ENCODE data around the gene ZDHHC14.

The ZDHHC14 gene

DNA sequence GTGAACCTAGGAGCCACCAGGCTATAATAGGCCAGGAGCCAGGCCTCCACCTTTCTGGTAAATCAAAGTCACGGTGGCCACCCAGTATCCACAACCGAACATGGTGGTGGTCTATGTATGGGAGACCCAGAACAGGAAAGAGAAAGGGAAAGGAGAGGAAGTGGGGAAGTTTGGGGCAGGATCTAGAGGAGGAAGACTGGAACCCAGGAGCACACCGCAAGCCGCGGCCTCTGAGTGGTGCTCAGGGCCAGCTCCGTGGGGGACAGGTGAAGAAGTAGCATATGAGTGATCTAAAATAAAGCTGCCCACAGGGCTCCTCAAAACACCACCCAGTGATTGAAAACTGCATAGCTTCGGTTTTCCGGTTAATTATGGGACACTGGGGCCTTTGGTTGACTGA, 214.8 kb downstream of the ZDHHC14 start:
- no peak for TF ChIP-seq CTCF (IDR thresholded peaks at IDR 0.05)
- Histone ChIP-seq H3K4me3 (no peak overlapping the region), H3K4me1 (peaks cover 0 to 21% (median 7%) of the 10 kb centered on the region in 4 donors), H3K9me3 (no peaks in the 10 kb centered on the region), H3K27ac (no peak overlapping the region), H3K27me3 (no peaks in the 10 kb centered on the region), H3K36me3 (peaks cover 0 to 9% (median 0%) of the 10 kb centered on the region in 3 donors)
- intact Hi-C loops (cut with DNase I; ENCODE audit: low total_unique reads): no loop called here
- no peak for DNase-seq

- TF ChIP-seq CTCF (IDR thresholded peaks at IDR 0.05): no peak
- no peaks in the 10 kb centered on the region for H3K27me3 ChIP-seq
- no peak for DNase-seq
- peak overlapping the region in 1 of 2 donors; percentile 47 for H3K27ac ChIP-seq
- H3K36me3 ChIP-seq: peaks cover 0 to 9% (median 0%) of the 10 kb centered on the region in 3 donors
- intact Hi-C loops (cut with DNase I; ENCODE audit: low total_unique reads): no loop called here
- no peak overlapping the region for H3K4me3 ChIP-seq
- peaks cover 0 to 21% (median 7%) of the 10 kb centered on the region in 4 donors for H3K4me1 ChIP-seq
- no peaks in the 10 kb centered on the region for H3K9me3 ChIP-seq
Measured at GRCh38 chr6:157596461-157596860, 215.5 kb downstream of the ZDHHC14 start.

- no peak for DNase-seq
- H3K27ac ChIP-seq: peak overlapping the region; percentile 21 to 47
- H3K36me3 ChIP-seq: peaks cover 0 to 9% (median 0%) of the 10 kb centered on the region in 3 donors
- no peak for TF ChIP-seq CTCF (IDR thresholded peaks at IDR 0.05)
- H3K4me1 ChIP-seq: peaks cover 0 to 21% (median 7%) of the 10 kb centered on the region in 4 donors
- H3K27me3 ChIP-seq: no peaks in the 10 kb centered on the region
- no peak overlapping the region for H3K4me3 ChIP-seq
- intact Hi-C loops (cut with DNase I; ENCODE audit: low total_unique reads): no loop called here
- no peaks in the 10 kb centered on the region for H3K9me3 ChIP-seq
Measured at GRCh38 chr6:157596886-157597285, 215.9 kb downstream of the ZDHHC14 start.

GRCh38 chr6:157597461-157598312, 216.7 kb downstream of the ZDHHC14 start:
- H3K36me3 ChIP-seq: peaks cover 0 to 9% (median 0%) of the 10 kb centered on the region in 3 donors

GRCh38 chr6:157599191-157599590, 218.2 kb downstream of the ZDHHC14 start:
- no peak for TF ChIP-seq CTCF (IDR thresholded peaks at IDR 0.05)
- no peaks in the 10 kb centered on the region for H3K9me3 ChIP-seq
- H3K27me3 ChIP-seq: no peaks in the 10 kb centered on the region
- no peaks in the 10 kb centered on the region for H3K36me3 ChIP-seq
- no peak overlapping the region for H3K27ac ChIP-seq
- peak in 1 of 2 donors; percentile 29 for DNase-seq
- intact Hi-C loops (cut with DNase I; ENCODE audit: low total_unique reads): no loop called here
- peaks cover 0 to 21% (median 7%) of the 10 kb centered on the region in 4 donors for H3K4me1 ChIP-seq
- no peak overlapping the region for H3K4me3 ChIP-seq

More at GRCh38 chr6:157597461-157598312, 216.7 kb downstream of the ZDHHC14 start:
- Histone ChIP-seq H3K27ac (peak overlapping the region; percentile 21 to 47), H3K9me3 (no peaks in the 10 kb centered on the region), H3K4me1 (peaks cover 0 to 21% (median 7%) of the 10 kb centered on the region in 4 donors), H3K27me3 (no peaks in the 10 kb centered on the region), H3K4me3 (no peak overlapping the region)
- intact Hi-C loops (cut with DNase I; ENCODE audit: low total_unique reads): no loop called here
- peak; percentile 64 to 66 for TF ChIP-seq CTCF (IDR thresholded peaks at IDR 0.05)
- peak in 1 of 2 donors; percentile 61 for DNase-seq

Data from tibial artery (tissue), 4 donors.